ENCODE measurements around the gene PSD2. TPM values are rescaled to one million over a fixed set of nuclear protein-coding genes. Genes with fewer than 3 reads are reported as not detected.
A peak's percentile ranks its signal among the peaks of the same experiment; 100 is the strongest.

The PSD2 gene
- total and polyA plus RNA-seq, 10 of the 15 experiments (the other 5 are each of a cell fraction or from before 2014, with no cell fraction given), result 0.02 to 0.14 (median 0.03) TPM; not detected in 5

- intact Hi-C loops (cut with micrococcal nuclease; ENCODE audit: unreplicated experiment), result loop anchor here (10.0 kb wide), 2 partner anchors 255 to 285 kb away; partner anchors contain the start of gene NRG2
- no peak for ATAC-seq
- no peaks in the 10 kb centered on the region for H3K79me2 ChIP-seq (ENCODE audit: control insufficient read depth, insufficient read depth, low read length)
- ChIA-PET RAD21 (ENCODE audit: unreplicated experiment) (interaction anchor here (1.1 to 6.3 kb wide), 2 partner anchors 179 to 354 kb away, joined by 4 to 131 read pairs; no protein-coding TSS in a partner anchor), POLR2A (no interaction called here), CTCF (interaction anchor here (1.0 to 10.4 kb wide), 6 partner anchors 13 to 365 kb away, joined by 3 to 298 read pairs (median 53); no protein-coding TSS in a partner anchor), SMC1A (ENCODE audit: uncharacterized antibody, unreplicated experiment) (interaction anchor here (1.5 to 6.8 kb wide), 3 partner anchors 54 to 180 kb away, joined by 5 to 113 read pairs (median 6); no protein-coding TSS in a partner anchor)
- no peaks in the 10 kb centered on the region for H4K20me1 ChIP-seq (ENCODE audit: control insufficient read depth, insufficient read depth)
- no peak for TF ChIP-seq SMC3 (IDR thresholded peaks at IDR 0.05; ENCODE audit: borderline replicate concordance, low read length)
- no peak for FAIRE-seq
- no peaks in the 10 kb centered on the region for H3K4me1 ChIP-seq (ENCODE audit: control insufficient read depth, insufficient read depth, low read length)
- H3K9me3 ChIP-seq (replicated peaks; ENCODE audit: control insufficient read depth, insufficient read depth, low read length), result no peaks in the 10 kb centered on the region
- H3K9ac ChIP-seq (ENCODE audit: control insufficient read depth, insufficient read depth, low read length), result no peak overlapping the region
- peaks cover 10% of the 10 kb centered on the region in 2 experiments for H3K27me3 ChIP-seq (replicated peaks in 1 of 2; ENCODE audit: control insufficient read depth in 2 of 2, insufficient read depth in 2 of 2, low read length in 1 of 2)
- WGBS (ENCODE audit: insufficient coverage, insufficient replicate concordance, low lambda C conversion rate, missing lambda C conversion rate), result 82% methylated on average over 11 of the region's 12 CpGs
- no peak overlapping the region for H3K27ac ChIP-seq (ENCODE audit: control insufficient read depth, insufficient read depth)
- in situ Hi-C loops (cut with MboI), result loop anchor here (5.0 kb wide), 3 partner anchors 52 to 367 kb away; no protein-coding TSS in a partner anchor
- no TSS peak for BruUV-seq (replicated peaks)
- H3K4me3 ChIP-seq, result no peak overlapping the region
- H3K4me2 ChIP-seq (ENCODE audit: control insufficient read depth, insufficient read depth), result no peak overlapping the region
- no peaks in the 10 kb centered on the region for H3K36me3 ChIP-seq (ENCODE audit: control insufficient read depth in 2 of 2, insufficient read depth in 2 of 2, low read length in 1 of 2)
- DNase-seq (ENCODE audit: low read depth, low spot score), result no peak
- H2AFZ ChIP-seq (ENCODE audit: control insufficient read depth, low read depth, low read length), result no peak overlapping the region
Observed at GRCh38 chr5:139789845-139790189, 5.8 kb upstream of the PSD2 start.

- H3K4me2 ChIP-seq (ENCODE audit: control insufficient read depth, insufficient read depth), result no peak overlapping the region
- RAD21 ChIA-PET (ENCODE audit: unreplicated experiment), result interaction anchor here (0.9 to 3.7 kb wide), 2 partner anchors 52 to 177 kb away, joined by 3 to 16 read pairs; no protein-coding TSS in a partner anchor
- FAIRE-seq, result no peak
Observed at GRCh38 chr5:139792218-139792617, 3.4 kb upstream of the PSD2 start.

More at GRCh38 chr5:139792218-139792617, 3.4 kb upstream of the PSD2 start:
- no TSS peak for BruUV-seq (replicated peaks)
- DNase-seq (ENCODE audit: low read depth, low spot score) (no peak), ATAC-seq (no peak)
- 13% methylated on average over 2 of the region's 2 CpGs for WGBS (ENCODE audit: insufficient coverage, insufficient replicate concordance, low lambda C conversion rate, missing lambda C conversion rate)
- intact Hi-C loops (cut with micrococcal nuclease; ENCODE audit: unreplicated experiment), result no loop called here
- Histone ChIP-seq H3K36me3 (ENCODE audit: control insufficient read depth in 2 of 2, insufficient read depth in 2 of 2, low read length in 1 of 2) (no peaks in the 10 kb centered on the region), H2AFZ (ENCODE audit: control insufficient read depth, low read depth, low read length) (no peak overlapping the region), H3K27ac (ENCODE audit: control insufficient read depth, insufficient read depth) (no peak overlapping the region), H3K4me1 (ENCODE audit: control insufficient read depth, insufficient read depth, low read length) (no peaks in the 10 kb centered on the region), H4K20me1 (ENCODE audit: control insufficient read depth, insufficient read depth) (no peaks in the 10 kb centered on the region), H3K9me3 (replicated peaks; ENCODE audit: control insufficient read depth, insufficient read depth, low read length) (no peaks in the 10 kb centered on the region), H3K9ac (ENCODE audit: control insufficient read depth, insufficient read depth, low read length) (no peak overlapping the region), H3K4me3 (no peak overlapping the region), H3K79me2 (ENCODE audit: control insufficient read depth, insufficient read depth, low read length) (no peaks in the 10 kb centered on the region), H3K27me3 (replicated peaks in 1 of 2; ENCODE audit: control insufficient read depth in 2 of 2, insufficient read depth in 2 of 2, low read length in 1 of 2) (peaks cover 15 to 16% of the 10 kb centered on the region in 2 experiments)
- TF ChIP-seq PRDM15 (CRISPR knock-in tag; IDR thresholded peaks at IDR 0.05), result no peak
- TF ChIP-seq ZNF622 (IDR thresholded peaks at IDR 0.05), result no peak
- TF ChIP-seq IKZF2 (IDR thresholded peaks at IDR 0.05), result no peak
- no peak for TF ChIP-seq NFXL1 (IDR thresholded peaks at IDR 0.05; ENCODE audit: borderline replicate concordance)
- peak; percentile 53; the same call in 1 of the 2 replicates for TF ChIP-seq REST (IDR thresholded peaks at IDR 0.05; ENCODE audit: low read depth, low read length)
- no peak for TF ChIP-seq SIX5 (IDR thresholded peaks at IDR 0.05; ENCODE audit: low read depth, low read length, severe bottlenecking)
- no peak for TF ChIP-seq ESRRA (IDR thresholded peaks at IDR 0.05; ENCODE audit: low read length)
- in situ Hi-C loops (cut with MboI), result no loop called here
- POLR2A ChIA-PET, result interaction anchor here (0.6 kb wide), 1 partner anchor 63 kb away, joined by 3 read pairs; no protein-coding TSS in a partner anchor
- CTCF ChIA-PET, result interaction anchor here (0.7 to 10.4 kb wide), 8 partner anchors 15 to 177 kb away, joined by 3 to 298 read pairs (median 5); no protein-coding TSS in a partner anchor
- SMC1A ChIA-PET (ENCODE audit: uncharacterized antibody, unreplicated experiment), result interaction anchor here (1.0 to 2.3 kb wide), 4 partner anchors 17 to 281 kb away, joined by 3 to 6 read pairs (median 4); no protein-coding TSS in a partner anchor

All from GM12878 (cell line).